ENCODE results near the gene PPP3CA. TPM values are rescaled to one million over a fixed set of nuclear protein-coding genes. Genes with fewer than 3 reads are reported as not detected.

Gene PPP3CA
- total RNA-seq, 1 experiment from 2014 or later = 33.8 TPM

DNA sequence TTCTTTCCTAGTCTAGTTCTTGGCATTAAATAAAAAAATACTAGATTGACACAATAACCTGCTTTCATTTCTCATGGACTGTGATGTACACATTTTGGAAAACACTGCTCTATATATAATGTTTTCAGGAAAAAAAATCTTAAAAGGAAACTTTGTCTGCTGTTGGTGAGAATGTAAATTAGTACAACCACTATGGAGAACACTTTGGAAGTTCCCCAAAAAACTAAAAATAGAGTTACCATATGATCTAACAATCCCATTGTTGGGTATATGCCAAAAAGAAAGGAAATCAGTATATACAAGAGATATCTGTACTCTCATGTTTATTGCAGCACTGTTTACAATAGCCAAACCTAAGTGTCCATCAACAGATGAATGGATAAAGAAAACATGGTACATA is 202.3 kb downstream of the PPP3CA start:
- H3K9me3 ChIP-seq = no peaks in the 10 kb centered on the region
- no peak overlapping the region for H3K4me3 Mint-ChIP-seq (ENCODE audit: unreplicated experiment)
- TF ChIP-seq, protein P1, sequence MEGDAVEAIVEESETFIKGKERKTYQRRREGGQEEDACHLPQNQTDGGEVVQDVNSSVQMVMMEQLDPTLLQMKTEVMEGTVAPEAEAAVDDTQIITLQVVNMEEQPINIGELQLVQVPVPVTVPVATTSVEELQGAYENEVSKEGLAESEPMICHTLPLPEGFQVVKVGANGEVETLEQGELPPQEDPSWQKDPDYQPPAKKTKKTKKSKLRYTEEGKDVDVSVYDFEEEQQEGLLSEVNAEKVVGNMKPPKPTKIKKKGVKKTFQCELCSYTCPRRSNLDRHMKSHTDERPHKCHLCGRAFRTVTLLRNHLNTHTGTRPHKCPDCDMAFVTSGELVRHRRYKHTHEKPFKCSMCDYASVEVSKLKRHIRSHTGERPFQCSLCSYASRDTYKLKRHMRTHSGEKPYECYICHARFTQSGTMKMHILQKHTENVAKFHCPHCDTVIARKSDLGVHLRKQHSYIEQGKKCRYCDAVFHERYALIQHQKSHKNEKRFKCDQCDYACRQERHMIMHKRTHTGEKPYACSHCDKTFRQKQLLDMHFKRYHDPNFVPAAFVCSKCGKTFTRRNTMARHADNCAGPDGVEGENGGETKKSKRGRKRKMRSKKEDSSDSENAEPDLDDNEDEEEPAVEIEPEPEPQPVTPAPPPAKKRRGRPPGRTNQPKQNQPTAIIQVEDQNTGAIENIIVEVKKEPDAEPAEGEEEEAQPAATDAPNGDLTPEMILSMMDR (IDR thresholded peaks at IDR 0.05; ENCODE audit: insufficient read depth in 1 of 2, low read depth in 1 of 2, low read length in 1 of 2, severe bottlenecking in 1 of 2, unreplicated experiment in 1 of 2) = no peak
- no peak overlapping the region for H3K4me3 ChIP-seq (ENCODE audit: low read depth, low read length)
- H3K4me1 ChIP-seq = no peaks in the 10 kb centered on the region
- CTCF ChIA-PET = no interaction called here
- no peak for DNase-seq
- H3K36me3 Mint-ChIP-seq (ENCODE audit: insufficient read depth, unreplicated experiment) = no peaks in the 10 kb centered on the region
- BruUV-seq (replicated peaks) = no TSS peak
- POLR2A ChIA-PET = no interaction called here
- H3K27me3 ChIP-seq (replicated peaks; ENCODE audit: control insufficient read depth, insufficient read depth, low read length) = no peaks in the 10 kb centered on the region
- H3K9me3 Mint-ChIP-seq (ENCODE audit: unreplicated experiment) = no peaks in the 10 kb centered on the region
- H3K27me3 Mint-ChIP-seq (ENCODE audit: insufficient read depth, unreplicated experiment) = no peaks in the 10 kb centered on the region
- no peak overlapping the region for H3K27ac Mint-ChIP-seq (ENCODE audit: unreplicated experiment)
- peaks cover 5% of the 10 kb centered on the region for H3K4me1 Mint-ChIP-seq (ENCODE audit: low read depth, unreplicated experiment)
- intact Hi-C loops (cut with micrococcal nuclease; ENCODE audit: unreplicated experiment) = no loop called here
- no peaks in the 10 kb centered on the region for H3K36me3 ChIP-seq (ENCODE audit: control insufficient read depth, insufficient read depth, low read length)

DNA sequence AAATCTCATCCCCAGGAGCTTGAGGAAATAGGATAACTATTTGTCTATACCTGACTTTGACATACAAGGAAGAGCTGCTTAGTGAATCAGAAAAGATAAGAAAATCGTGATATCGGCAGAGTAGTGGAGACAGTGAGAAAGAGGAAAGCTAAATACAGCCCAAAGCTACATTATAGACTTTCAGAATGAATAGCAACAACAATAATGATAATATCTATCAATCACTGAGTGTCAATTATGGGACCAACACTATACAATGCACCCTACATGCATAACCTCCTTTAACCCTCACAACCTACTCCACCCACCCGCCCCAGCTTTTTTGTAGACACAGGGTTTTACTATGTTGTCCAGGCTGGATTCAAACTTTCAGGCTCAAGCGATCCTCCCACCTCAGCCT is 205.1 kb downstream of the PPP3CA start:
- Mint-ChIP-seq H3K27ac (ENCODE audit: unreplicated experiment) (no peak overlapping the region), H3K9me3 (ENCODE audit: unreplicated experiment) (no peaks in the 10 kb centered on the region), H3K27me3 (ENCODE audit: insufficient read depth, unreplicated experiment) (no peaks in the 10 kb centered on the region), H3K4me3 (ENCODE audit: unreplicated experiment) (no peak overlapping the region), H3K36me3 (ENCODE audit: insufficient read depth, unreplicated experiment) (no peaks in the 10 kb centered on the region), H3K4me1 (ENCODE audit: low read depth, unreplicated experiment) (peaks cover 5% of the 10 kb centered on the region)
- ChIA-PET CTCF (no interaction called here), POLR2A (no interaction called here)
- no peaks in the 10 kb centered on the region for H3K9me3 ChIP-seq
- no peak for DNase-seq
- H3K27me3 ChIP-seq (replicated peaks; ENCODE audit: control insufficient read depth, insufficient read depth, low read length) = no peaks in the 10 kb centered on the region
- no peaks in the 10 kb centered on the region for H3K4me1 ChIP-seq
- H3K4me3 ChIP-seq (ENCODE audit: low read depth, low read length) = no peak overlapping the region
- BruUV-seq (replicated peaks) = no TSS peak
- intact Hi-C loops (cut with micrococcal nuclease; ENCODE audit: unreplicated experiment) = no loop called here
- no peaks in the 10 kb centered on the region for H3K36me3 ChIP-seq (ENCODE audit: control insufficient read depth, insufficient read depth, low read length)
- TF ChIP-seq, protein P1 (IDR thresholded peaks at IDR 0.05; ENCODE audit: insufficient read depth in 1 of 2, low read depth in 1 of 2, low read length in 1 of 2, severe bottlenecking in 1 of 2, unreplicated experiment in 1 of 2) = no peak

DNA sequence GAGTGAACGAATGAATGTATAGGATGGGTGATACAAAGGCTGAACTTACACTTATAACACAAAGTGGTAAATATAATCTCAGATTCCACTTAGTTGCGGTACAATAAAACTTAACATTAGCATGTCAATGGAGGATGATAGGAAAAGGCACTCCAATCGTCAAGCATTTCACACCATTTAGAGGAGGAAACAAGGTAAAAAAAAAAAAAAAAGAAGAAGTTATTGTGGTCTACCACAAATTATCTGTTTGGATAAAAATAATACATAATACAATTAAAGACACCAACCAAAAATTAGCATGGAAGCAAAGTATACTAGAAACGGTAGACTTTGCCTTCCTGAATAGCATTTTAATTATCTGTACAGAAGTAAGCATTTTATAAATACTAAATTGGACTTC is 205.5 kb downstream of the PPP3CA start:
- Mint-ChIP-seq H3K9me3 (ENCODE audit: unreplicated experiment) (no peaks in the 10 kb centered on the region), H3K36me3 (ENCODE audit: insufficient read depth, unreplicated experiment) (no peaks in the 10 kb centered on the region), H3K27ac (ENCODE audit: unreplicated experiment) (no peak overlapping the region), H3K4me1 (ENCODE audit: low read depth, unreplicated experiment) (peaks cover 5% of the 10 kb centered on the region), H3K4me3 (ENCODE audit: unreplicated experiment) (no peak overlapping the region), H3K27me3 (ENCODE audit: insufficient read depth, unreplicated experiment) (no peaks in the 10 kb centered on the region)
- no peaks in the 10 kb centered on the region for H3K36me3 ChIP-seq (ENCODE audit: control insufficient read depth, insufficient read depth, low read length)
- intact Hi-C loops (cut with micrococcal nuclease; ENCODE audit: unreplicated experiment) = no loop called here
- no peaks in the 10 kb centered on the region for H3K9me3 ChIP-seq
- TF ChIP-seq, protein P1 (IDR thresholded peaks at IDR 0.05; ENCODE audit: insufficient read depth in 1 of 2, low read depth in 1 of 2, low read length in 1 of 2, severe bottlenecking in 1 of 2, unreplicated experiment in 1 of 2) = no peak
- no peak for DNase-seq
- H3K4me1 ChIP-seq = no peaks in the 10 kb centered on the region
- H3K4me3 ChIP-seq (ENCODE audit: low read depth, low read length) = no peak overlapping the region
- ChIA-PET CTCF (no interaction called here), POLR2A (no interaction called here)
- H3K27me3 ChIP-seq (replicated peaks; ENCODE audit: control insufficient read depth, insufficient read depth, low read length) = no peaks in the 10 kb centered on the region
- BruUV-seq (replicated peaks) = no TSS peak
